IPS DF 19.7 (cell line): ENCODE results near the gene ALMS1.
"Not testable (repeated sequence)": the region's sequence is repeated elsewhere in the genome, so short reads cannot be mapped to it uniquely, and the experiment has no call there.

ENCODE experiments used
- DNase-seq: peaks from one replicate; pipeline ENCODE4 v3.0.0-alpha.2; 2013; ENCODE audit warnings: low read depth, low spot score

ALMS1 gene

GRCh38 chr2:73516033-73516432 lies 130.4 kb downstream of the ALMS1 start:
- DNase-seq, result no peak

- no peak for DNase-seq
These were observed 143.1 kb downstream of the ALMS1 start for GRCh38 chr2:73528688-73529087.

- not testable (repeated sequence) for DNase-seq
These were observed 145.1 kb downstream of the ALMS1 start for GRCh38 chr2:73530773-73531172.

DNA sequence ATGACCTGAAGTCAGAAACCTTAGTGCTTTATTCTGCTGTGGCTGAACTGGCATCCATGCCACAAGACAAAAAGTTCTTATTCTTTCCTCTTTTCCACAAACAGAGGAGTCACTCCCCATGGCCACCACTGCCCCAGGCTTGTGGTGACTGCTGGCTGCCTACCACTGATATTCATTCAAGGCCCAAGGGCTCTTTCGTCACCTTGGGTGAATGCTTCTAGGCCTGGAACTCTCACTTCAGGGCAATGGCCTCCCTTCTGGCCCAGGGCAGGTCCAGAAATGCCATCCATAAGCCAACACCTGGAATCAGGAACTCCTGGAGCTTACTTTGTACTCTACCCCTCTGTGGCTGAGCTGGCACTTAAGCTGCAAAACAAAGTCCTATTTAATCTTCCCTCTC lies 146.7 kb downstream of the ALMS1 start:
- DNase-seq, result no peak

DNA sequence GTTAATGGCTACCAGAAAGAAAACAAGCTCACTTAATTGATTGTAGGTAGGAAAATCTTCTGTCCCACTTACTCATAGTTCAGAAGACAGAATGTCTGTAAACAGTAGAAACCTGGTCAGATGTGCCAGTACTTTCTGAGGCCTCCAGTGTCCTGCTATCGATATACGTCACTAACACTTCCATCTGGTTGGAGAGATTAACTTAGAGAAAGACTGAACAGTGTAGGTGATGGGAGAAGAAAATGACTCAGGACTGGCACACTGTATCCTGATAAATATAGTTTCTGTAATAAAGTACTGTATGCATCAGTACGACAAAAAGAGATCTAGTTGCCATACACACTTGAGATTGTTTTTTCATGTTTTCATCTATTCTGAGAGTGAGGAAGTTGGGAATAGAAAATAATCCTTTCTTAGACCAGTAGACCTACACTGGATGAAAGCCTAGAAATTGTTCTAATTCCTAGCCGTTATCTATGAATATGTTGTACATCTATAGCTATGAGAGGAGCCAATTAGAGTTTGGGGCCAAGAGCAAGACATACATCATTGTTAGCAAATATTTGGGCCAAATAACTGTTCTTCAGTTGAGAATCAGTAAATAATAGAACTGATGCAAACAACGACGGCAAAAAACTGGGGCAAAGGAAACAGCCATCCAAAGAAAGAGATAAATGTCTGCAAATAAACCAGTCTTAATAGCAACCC lies 150.7 kb downstream of the ALMS1 start:
- DNase-seq, result no peak

GRCh38 chr2:73560875-73561274 lies 175.2 kb downstream of the ALMS1 start:
- DNase-seq, result not testable (repeated sequence)

- no peak for DNase-seq
These were observed 175.8 kb downstream of the ALMS1 start for GRCh38 chr2:73561422-73561821.

DNA sequence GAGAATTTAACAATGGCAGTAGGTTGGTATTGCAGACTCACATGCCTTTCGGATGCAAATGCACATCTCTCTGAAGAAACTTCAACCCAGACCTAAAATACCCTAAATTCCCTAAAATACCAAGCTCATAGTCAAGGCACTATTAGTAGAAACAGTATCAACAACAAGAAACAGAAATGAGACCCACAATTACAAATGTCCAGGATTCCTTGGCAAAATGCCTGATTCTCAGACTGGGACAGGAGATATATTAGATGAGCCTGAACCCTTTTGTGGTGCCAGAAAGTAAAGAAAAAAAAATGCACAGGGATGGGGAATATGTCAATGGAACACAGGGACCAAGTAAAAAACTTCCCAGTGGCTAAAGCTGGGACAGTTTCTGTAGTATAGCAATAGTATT lies 179.3 kb downstream of the ALMS1 start:
- no peak for DNase-seq

GRCh38 chr2:73566288-73566878 lies 180.7 kb downstream of the ALMS1 start:
- no peak for DNase-seq

DNA sequence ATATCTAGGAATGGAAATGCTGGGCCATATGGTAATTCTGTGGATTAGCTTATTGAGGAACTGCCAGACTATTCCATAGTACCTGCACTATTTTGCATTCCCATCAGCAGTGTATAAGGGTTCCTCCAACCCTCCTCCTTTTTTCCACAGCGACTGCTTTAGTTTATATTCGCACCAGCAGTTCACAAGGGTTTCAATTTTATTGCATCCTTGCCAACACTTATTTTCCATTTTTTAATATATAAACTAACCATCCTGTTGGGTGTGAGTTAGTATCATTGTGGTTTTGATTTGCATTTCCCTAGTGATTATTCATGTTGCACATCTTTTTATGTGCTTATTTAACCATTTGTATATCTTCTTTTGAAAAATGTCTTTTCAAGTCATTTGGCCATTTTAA lies 189.6 kb downstream of the ALMS1 start:
- no peak for DNase-seq

- DNase-seq, result no peak
These were observed 196.7 kb downstream of the ALMS1 start for GRCh38 chr2:73582364-73582763.

DNA sequence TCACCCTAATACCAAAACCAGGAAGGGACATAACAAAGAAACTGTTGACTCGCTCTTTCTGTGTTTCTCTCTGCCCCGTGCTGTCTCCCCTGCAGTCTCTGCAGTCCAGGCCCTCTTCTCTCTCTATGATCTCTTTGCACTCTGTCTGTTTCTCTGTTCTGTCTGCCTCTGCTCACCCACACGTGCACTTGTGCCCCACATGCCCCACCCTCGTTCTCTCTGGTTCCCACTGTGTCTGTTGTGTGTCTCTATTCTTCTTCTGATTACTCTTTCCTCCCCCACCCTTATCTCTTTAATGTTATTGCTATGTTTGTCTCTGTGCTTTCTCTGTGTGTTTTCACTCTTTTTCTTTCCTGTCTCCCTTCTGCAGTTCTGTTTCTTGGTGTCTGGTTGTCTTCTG lies 202.5 kb downstream of the ALMS1 start:
- DNase-seq, result no peak

GRCh38 chr2:73593680-73594079 lies 208.0 kb downstream of the ALMS1 start:
- no peak for DNase-seq

DNA sequence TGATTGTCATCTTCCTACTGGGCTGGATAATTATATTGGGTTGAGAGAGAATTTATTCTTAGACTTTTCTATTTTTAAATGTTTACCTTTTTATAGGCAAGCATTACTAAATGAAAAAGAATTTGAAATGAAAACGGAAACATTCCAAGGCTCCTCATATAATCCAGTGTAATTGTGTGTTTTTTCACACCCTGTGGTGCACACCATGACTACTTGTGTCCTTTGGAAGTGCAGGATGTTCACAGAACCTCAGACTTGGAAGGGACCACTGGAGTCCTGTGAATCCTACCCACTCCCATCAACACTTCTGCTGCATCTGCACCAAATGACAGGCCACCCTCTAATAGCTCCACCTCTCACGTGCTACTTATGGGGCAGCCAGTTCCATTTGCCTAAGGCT lies 208.6 kb downstream of the ALMS1 start:
- no peak for DNase-seq

DNA sequence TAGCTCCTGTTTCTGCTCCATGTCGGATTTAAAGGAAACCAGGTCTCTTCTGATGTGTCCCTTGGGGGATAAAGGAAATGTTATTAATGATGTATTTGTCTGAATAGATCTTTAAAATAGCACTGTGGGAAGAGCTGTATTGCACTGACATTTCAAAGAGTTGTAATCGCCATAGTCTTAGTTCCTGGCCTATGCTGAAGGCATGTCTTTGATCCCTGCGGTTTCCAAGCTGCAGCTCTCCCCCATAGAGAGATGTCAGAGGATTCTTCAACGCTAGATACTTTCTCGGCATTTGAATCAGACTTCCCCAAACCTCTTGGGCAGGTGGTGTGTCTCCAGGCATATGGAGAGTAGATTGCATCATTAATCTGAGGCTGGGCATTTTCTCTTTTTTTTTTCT lies 216.1 kb downstream of the ALMS1 start:
- DNase-seq, result no peak

DNA sequence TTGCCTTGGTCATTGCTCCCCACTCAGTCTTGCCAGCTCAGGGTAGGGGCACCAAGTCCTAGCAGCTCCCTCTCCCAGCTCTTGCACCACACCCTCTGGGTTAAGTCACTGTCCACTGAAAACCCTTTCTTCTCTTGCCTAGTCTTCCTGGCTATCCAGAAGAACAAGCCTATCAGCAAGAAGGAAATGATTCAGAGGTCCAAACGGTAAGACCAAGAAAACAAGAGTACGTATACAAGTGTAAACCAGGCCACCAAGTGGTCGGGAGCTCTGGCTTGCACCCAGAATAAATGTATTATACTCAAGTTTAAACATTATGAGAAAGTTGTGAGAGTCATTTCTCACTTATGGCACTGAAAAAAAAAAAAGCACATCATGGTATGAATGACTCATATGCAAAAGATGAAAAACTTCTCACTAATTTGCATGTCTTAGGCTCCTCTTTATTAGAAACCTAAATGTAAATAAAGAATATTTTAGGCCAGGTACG lies 217.5 kb downstream of the ALMS1 start:
- DNase-seq, result not testable (repeated sequence)

- not testable (repeated sequence) for DNase-seq
These were observed 219.0 kb downstream of the ALMS1 start for GRCh38 chr2:73604589-73604988.

- no peak for DNase-seq
These were observed 224.5 kb downstream of the ALMS1 start for GRCh38 chr2:73610111-73610510.

DNA sequence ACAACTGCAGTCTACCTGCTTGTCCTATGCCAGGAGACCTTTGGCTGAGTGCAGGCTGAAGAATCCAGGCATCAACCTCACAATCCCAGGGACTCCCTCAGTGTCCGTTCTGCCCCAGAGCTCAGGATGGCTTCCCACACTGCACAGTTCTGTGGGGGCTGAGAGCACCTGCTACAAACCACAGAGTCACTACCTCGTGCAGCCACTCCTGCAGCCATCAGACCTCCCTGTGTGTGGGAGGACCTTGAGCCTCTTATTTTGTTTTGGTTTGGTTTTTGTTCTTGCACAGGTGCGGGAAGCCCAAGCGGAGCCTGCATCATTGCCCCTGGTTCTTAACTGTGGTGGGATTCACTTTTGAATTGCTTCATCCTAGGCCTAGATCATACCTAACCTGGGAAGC lies 225.6 kb downstream of the ALMS1 start:
- DNase-seq, result no peak

DNA sequence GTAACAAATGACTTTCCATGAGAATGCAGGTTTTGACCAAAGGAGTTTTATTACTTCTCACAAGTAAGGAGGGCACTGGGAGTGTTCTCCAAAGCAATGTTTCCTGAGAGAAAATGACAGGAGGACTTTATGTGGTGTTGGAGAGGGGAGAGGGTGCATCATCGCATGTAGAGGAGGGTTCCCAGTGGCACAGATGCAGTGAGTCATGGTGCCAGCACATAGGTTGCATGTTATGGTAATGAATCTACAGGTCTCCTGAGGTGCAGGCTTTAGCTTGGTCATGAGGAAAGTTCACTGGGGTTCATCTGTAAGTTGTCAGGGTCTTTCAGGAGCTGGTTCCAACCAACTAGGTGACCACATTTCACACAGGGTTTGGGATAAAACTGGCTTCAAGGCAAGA lies 226.2 kb downstream of the ALMS1 start:
- no peak for DNase-seq

- no peak for DNase-seq
These were observed 228.5 kb downstream of the ALMS1 start for GRCh38 chr2:73614105-73614504.

GRCh38 chr2:73614997-73615396 lies 229.4 kb downstream of the ALMS1 start:
- DNase-seq, result no peak

- DNase-seq, result not testable (repeated sequence)
These were observed 234.3 kb downstream of the ALMS1 start for GRCh38 chr2:73619925-73620324.
